ENCODE results near the gene ARHGAP8.

GRCh38 chr22:44839721-44840120, 87.3 kb downstream of the ARHGAP8 start:
- TF ChIP-seq EZH2 (IDR thresholded peaks at IDR 0.05), result no peak
- TF ChIP-seq POLR2AphosphoS5 (IDR thresholded peaks at IDR 0.05; ENCODE audit: borderline replicate concordance, low read depth, low read length), result no peak
- no peak for TF ChIP-seq FOXP2 (optimal IDR thresholded peaks at IDR 0.05; ENCODE audit: control extremely low read depth, extremely low read length, insufficient read depth)

Data from SK-N-MC (cell line).